HG03103 (cell line): ENCODE data around the gene RHOU.

Source experiments
- ATAC-seq: cut with Tn5 transposase; IDR thresholded peaks from one replicate; pipeline ENCODE4 v1.9.1; 2021; ENCODE audit warnings: low read depth; ENCODE audit not compliant: unreplicated experiment

The RHOU gene

GRCh38 chr1:228736844-228737445 lies 1.7 kb downstream of the RHOU start:
- ATAC-seq, result no peak

- ATAC-seq, result no peak
Observed at GRCh38 chr1:228737601-228738041, 2.3 kb downstream of the RHOU start.

GRCh38 chr1:228739826-228740225 lies 4.5 kb downstream of the RHOU start:
- no peak for ATAC-seq

GRCh38 chr1:228740543-228741317 lies 5.5 kb downstream of the RHOU start:
- no peak for ATAC-seq

GRCh38 chr1:228742281-228742860 lies 7.1 kb downstream of the RHOU start:
- ATAC-seq, result no peak

DNA sequence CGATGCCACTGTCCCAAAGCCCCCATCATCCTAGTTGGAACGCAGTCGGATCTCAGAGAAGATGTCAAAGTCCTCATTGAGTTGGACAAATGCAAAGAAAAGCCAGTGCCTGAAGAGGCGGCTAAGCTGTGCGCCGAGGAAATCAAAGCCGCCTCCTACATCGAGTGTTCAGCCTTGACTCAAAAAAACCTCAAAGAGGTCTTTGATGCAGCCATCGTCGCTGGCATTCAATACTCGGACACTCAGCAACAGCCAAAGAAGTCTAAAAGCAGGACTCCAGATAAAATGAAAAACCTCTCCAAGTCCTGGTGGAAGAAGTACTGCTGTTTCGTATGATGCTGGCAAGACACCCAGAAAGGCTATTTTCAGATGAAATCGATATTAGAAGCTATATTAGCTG lies 8.1 kb downstream of the RHOU start:
- ATAC-seq, result no peak

DNA sequence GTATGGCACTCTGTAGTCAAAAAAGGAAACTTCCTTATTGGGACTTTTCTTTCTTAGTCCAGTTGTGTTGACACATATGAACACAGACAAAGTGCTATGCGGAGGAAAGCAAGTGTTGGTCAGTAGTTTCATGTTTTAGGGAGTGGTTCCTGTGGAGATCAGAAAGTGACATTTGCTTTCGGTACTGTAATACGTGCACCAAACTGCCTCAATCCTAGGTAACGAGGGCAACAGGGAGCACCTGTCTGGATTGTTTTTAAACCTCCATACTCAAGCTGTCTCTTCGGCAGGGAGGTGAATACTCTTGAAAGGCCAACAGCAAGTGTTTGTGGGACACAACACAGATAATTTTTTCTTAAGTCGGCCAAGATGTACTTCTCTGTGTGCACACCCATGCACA lies 9.1 kb downstream of the RHOU start:
- no peak for ATAC-seq

- no peak for ATAC-seq
Observed at GRCh38 chr1:228744918-228745317, 9.6 kb downstream of the RHOU start.

- ATAC-seq, result no peak
Observed at GRCh38 chr1:228745497-228745896, 10.2 kb downstream of the RHOU start.

DNA sequence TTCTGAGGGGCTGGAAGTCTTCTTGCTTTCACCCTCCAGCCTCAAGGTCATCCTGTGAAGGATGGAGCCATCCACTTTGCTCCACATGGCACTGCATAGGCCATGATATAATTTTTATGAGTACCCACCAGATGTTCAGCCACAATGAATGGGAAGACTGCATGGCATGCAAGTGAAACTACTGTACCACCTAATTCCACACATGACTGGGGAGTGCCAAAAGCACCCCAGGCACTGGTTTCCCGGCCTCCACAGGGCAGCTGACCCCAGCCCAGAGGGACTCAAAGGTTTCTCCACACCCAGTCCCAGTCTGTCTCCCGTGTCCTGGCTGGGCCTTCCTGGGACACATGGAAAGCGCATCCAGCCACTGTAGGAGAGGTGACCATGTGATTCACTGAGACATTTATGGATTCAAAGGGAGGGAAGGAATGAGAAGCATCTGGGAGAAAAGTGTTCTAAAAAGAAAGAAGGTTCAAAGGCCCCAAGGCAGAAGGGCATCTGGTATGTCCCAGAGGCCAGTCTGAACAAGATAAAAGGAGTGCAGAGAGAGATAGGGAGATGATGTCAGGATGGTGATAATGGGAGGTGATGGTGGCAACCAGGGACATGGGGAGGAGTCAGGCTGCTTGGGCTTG lies 12.1 kb downstream of the RHOU start:
- no peak for ATAC-seq

GRCh38 chr1:228748029-228748428 lies 12.8 kb downstream of the RHOU start:
- no peak for ATAC-seq

DNA sequence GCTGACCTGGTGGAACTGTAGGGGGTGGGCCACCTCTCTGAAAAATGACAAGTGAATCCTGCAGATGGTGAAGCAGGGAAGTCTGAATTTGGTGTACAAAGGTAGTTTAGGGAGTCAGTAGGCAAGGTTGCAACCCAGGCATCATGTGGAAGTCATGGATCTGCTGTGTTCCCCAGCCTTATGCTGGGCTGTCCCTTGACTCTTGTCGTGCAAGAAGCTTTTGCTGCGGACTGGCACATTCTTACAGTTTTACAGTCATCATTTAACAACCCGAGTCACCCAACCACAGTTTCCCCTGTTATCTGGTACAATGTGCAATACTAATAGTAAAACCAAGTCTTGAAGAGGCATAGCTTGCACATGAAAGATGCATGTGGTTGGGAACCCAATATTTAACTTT lies 13.2 kb downstream of the RHOU start:
- no peak for ATAC-seq

DNA sequence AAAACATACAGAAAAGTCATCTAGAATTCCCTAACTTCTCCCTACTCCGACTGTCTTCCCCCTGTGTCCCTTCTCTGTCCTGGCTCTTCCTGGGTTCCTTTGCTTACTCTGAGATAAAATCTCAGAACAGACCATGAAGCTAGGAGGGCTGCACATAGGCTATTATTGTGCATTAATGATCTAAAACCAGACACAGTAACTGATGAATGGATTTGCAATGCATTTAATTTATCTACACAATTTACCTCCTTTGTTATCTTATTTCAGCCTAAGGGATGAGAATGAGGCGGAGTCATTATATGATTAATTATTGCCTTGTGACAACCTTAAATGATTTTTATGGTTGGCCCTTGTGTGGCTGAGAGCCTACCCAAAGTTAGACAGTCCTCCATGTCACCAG lies 14.5 kb downstream of the RHOU start:
- ATAC-seq, result no peak

DNA sequence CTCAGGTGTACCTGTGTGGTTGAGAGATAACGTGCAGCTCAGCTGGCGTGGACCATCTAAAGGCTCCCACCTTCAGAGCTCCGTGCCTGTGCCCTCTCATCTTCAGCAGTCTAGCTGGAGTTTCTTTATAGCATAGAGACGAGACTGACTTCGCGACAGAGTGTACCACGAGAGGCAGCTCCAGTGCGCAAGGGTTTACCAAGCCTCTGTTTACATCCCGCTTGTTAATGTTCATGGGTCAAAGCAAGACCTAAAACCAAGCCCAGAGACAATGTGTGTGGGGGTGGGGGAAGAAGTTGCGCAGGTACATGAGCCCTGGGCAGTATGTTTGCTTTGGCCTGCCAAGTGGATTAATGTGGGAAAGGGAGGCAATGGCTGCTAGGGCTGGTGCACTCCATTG lies 15.6 kb downstream of the RHOU start:
- no peak for ATAC-seq

DNA sequence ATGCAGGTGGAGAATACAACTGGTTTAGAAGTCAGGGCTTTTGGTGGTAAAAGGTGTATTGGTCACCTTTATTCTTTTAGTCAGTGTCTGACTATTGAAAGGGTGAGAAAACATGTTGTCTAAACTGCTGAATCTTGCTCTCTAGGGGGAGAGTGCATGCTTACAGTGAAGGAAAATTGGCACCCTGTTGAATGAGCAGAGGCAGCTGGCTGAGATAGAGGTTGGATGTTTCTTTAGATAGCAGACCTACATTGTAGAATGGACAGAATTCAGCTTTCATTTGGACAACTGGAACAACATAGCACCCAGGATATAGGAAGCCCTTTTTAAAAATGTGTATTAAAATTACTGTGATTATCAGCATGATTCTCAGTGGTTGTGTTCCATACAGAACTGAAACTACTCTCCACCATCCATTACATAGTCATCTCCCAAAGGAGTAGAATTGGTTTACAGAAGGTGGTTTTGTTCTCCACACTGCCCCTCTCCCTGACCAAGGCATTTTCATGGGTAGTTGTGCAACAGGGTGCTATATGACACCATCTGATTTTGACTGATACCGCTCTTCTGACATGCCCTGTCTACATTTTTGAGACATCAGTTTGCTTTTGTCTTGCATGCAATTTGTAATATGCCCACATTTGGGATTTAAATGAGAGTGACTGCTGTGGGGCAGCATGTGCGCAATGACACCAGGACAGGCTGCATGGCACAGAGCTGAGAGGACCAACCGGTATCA lies 16.2 kb downstream of the RHOU start:
- no peak for ATAC-seq

- no peak for ATAC-seq
Observed at GRCh38 chr1:228752258-228752657, 17.0 kb downstream of the RHOU start.

- no peak for ATAC-seq
Observed at GRCh38 chr1:228752675-228753265, 17.5 kb downstream of the RHOU start.

DNA sequence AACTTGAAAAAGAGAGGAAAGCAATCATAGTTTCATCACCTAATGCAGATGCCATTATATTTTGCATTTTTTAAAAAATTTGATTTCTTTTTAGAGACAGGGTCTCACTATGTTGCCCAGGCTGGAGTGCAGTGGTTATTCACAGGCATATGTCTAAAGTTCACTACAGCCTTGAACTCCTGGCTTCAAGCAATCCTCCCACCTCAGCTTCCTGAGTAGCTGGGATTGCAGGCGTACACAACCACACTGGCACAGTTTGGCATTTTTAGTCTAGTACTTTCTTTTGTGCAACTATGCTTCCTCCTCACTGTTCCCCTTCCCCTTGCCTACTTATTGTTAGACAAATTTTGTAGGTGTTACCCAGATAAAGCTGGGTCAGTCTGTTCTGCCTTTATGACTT lies 18.0 kb downstream of the RHOU start:
- ATAC-seq, result no peak

DNA sequence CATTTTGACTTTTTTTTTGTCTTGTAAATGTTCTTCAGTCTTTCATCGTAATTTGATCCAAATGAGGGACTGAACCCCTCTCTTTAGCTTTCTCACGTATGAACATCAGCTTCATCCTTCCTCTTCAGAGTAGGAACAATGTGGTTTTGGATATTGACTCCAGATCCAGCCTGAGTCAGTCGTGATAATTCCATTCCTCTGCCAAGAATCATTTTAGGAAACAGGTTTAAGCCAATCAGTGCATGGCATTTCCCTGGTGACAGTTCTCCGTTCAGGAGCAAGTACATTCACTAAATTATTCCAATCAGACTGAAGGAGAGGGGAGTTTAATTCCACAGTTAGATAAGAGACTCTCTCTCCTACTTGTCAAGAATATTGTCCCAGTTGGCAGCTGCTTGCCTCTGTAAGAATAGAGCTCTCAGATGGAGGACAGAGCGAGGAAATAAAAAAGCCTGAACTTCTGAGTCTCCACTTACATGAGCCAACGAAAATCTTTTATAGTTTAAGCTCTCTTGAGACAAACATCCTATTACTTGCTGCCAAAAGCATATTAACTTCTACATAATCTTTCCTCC lies 18.6 kb downstream of the RHOU start:
- no peak for ATAC-seq

- no peak for ATAC-seq
Observed at GRCh38 chr1:228754646-228755268, 19.5 kb downstream of the RHOU start.
